Activated naive CD4-positive, alpha-beta T cell treated with anti-CD3 and anti-CD28 coated beads, Interleukin-2, amount 50 U/mL, for 16 hours (primary cell): Measurements from ENCODE around the gene CTSG.
"Not testable (repeated sequence)": the region's sequence is repeated elsewhere in the genome, so short reads cannot be mapped to it uniquely, and the experiment has no call there.

Experiments used
- DNase-seq: peaks from one replicate; pipeline ENCODE4 v3.0.0-alpha.2; 2020

The CTSG gene

DNA sequence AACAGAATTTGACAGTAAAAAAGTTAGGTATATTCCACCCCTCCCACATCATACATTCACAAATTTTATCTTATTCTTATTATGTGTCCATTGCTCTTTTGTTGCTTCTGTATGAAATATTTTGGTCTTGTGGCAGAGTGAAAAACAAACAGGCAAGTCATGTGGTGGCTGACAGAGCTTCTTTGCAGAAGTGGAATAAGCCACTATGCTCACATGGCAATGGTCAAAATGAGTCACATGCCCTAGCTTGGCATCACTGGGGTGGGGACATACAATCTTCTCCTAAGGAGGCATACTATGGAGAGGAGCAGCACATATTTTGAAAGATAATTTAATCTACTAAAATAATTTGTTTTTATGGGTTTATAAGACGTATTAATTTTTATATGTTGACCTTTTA is 40.3 kb downstream of the CTSG start:
- no peak for DNase-seq

- DNase-seq, result no peak
These were observed 41.8 kb downstream of the CTSG start for GRCh38 chr14:24534286-24534685.

DNA sequence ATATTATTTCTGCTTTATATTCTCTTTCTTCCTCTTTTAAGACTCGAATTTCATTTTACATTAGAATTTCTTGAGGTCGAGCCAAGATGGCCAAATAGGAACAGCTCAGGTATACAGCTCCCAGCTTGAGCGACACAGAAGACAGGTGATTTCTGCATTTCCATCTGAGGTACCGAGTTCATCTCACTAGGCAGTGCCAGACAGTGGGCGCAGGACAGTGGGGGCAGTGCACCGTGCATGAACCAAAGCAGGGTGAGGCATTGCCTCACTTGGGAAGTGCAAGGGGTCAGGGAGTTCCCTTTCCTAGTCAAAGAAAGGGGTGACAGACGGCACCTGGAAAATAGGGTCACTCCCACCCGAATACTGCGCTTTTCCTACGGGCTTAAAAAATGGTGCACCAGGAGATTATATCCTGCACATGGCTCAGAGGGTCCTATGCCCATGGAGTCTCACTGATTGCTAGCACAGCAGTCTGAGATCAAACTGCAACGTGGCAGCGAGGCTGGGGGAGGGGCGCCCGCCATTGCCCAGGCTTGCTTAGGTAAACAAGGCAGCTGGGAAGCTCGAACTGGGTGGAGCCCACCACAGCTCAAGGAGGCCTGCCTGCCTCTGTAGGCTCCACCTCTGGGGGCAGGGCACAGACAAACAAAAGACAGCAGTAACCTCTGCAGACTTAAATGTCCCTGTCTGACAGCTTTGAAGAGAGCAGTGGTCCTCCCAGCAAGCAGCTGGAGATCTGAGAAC is 50.0 kb downstream of the CTSG start:
- not testable (repeated sequence) for DNase-seq
